ENCODE data around the gene ZFY. TPM values are rescaled to one million over a fixed set of nuclear protein-coding genes. Genes with fewer than 3 reads are reported as not detected.

Gene ZFY
- total RNA-seq = 29.2 and 30.2 TPM in 2 replicates
- 29.0 TPM for total RNA-seq (2013)
- not detected in 2 replicates for polyA plus RNA-seq
- not detected in 2 replicates for polyA minus RNA-seq

DNA sequence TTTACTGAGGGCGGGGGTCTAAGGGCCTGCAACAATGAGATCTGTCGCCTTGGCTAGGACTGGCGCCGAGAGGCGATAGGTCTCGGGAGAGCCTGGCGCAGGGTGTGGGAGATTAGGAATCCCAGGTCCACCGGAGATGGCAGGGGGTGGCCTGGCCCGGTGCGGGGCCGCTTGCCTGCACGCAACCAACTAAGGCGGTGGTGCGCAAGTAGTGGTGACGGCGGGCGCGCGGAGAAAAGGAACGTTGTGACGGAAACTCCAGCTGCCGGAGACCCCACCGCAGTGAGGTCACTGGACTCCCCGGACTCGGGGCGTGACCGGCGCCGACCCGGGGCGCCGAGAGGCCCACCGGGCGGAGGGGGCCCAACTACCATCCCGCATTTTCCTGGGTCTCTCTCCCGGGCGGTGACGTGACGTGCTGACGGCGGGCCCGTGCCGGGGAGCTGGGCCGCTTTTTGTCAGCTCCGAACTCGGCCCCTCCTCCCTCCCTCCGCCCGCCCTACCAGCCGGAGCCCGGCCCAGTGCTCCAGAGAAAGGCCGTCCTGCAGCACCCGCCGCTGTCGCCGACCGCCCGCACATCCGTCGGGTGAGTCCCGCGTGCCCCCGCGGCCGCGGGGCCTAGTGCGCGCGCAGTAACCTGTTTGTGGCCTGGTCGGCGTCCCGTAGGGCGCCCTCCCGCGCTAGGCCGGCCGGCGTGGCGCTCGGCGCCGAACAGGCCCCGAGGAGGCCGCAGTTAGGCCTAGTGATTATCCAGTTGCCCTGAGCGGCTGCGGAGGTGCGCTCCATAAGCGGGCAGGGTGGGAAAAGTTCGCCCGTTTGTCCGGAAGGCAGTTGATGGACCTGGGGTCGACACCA, at the start of gene ZFY:
Gene ZFY, plus strand, starts transcription at position 521 of the 855 bp plus-strand sequence. CDS start 18,556 bp downstream, outside the sequence.
- H3K27ac ChIP-seq (ENCODE audit: low read length in 2 of 2) = peak within 1 kb of the TSS in 1 of 2 donors; percentile 100

More for the DNA sequence above, at the start of gene ZFY:
- ChIA-PET POLR2A (no interaction called here), CTCF (interaction anchor here (0.6 kb wide), 1 partner anchor 45 kb away, joined by 4 read pairs; no protein-coding TSS in a partner anchor)
- peaks cover 0 to 17% of the 10 kb centered on the region in 2 donors for H3K4me1 ChIP-seq (ENCODE audit: control insufficient read depth in 2 of 2, insufficient read depth in 2 of 2, low read length in 2 of 2)
- H2AFZ ChIP-seq (ENCODE audit: insufficient read depth, low read depth, low read length, poor library complexity, severe bottlenecking) = no peak within 1 kb of the TSS
- no peaks in the 10 kb centered on the region for H3K27me3 Mint-ChIP-seq
- peaks cover 0 to 3% of the 10 kb centered on the region in 2 experiments for H3K36me3 ChIP-seq (replicated peaks in 1 of 2; ENCODE audit: control extremely low read depth in 1 of 2, control insufficient read depth in 1 of 2, extremely low read depth in 1 of 2, insufficient read depth in 2 of 2, low read length in 1 of 2)
- ATAC-seq (ENCODE audit: low read depth) (peak; percentile 42), DNase-seq (peak; percentile 86)
- H3K9me3 Mint-ChIP-seq (ENCODE audit: insufficient read depth) = no peaks in the 10 kb centered on the region
- no peaks in the 10 kb centered on the region for H3K27me3 ChIP-seq (replicated peaks in 1 of 4; ENCODE audit: control extremely low read depth in 1 of 4, control insufficient read depth in 3 of 4, insufficient read depth in 4 of 4, low read length in 3 of 4)
- H3K9me3 ChIP-seq (ENCODE audit: control extremely low read depth in 1 of 3, control insufficient read depth in 2 of 3, insufficient read depth in 1 of 3, low read length in 2 of 3) = no peaks in the 10 kb centered on the region
- H3K4me1 Mint-ChIP-seq = peaks cover 31% of the 10 kb centered on the region
- no peaks in the 10 kb centered on the region for H4K20me1 ChIP-seq (ENCODE audit: control insufficient read depth, insufficient read depth, low read length, poor library complexity, severe bottlenecking)
- WGBS (ENCODE audit: insufficient coverage) = under 1% methylated on average over 75 of the region's 91 CpGs
- no peak for TF ChIP-seq EZH2 (IDR thresholded peaks at IDR 0.05; ENCODE audit: borderline replicate concordance, insufficient read depth, low read depth, low read length, poor library complexity, severe bottlenecking)
- TF ChIP-seq, protein P1, sequence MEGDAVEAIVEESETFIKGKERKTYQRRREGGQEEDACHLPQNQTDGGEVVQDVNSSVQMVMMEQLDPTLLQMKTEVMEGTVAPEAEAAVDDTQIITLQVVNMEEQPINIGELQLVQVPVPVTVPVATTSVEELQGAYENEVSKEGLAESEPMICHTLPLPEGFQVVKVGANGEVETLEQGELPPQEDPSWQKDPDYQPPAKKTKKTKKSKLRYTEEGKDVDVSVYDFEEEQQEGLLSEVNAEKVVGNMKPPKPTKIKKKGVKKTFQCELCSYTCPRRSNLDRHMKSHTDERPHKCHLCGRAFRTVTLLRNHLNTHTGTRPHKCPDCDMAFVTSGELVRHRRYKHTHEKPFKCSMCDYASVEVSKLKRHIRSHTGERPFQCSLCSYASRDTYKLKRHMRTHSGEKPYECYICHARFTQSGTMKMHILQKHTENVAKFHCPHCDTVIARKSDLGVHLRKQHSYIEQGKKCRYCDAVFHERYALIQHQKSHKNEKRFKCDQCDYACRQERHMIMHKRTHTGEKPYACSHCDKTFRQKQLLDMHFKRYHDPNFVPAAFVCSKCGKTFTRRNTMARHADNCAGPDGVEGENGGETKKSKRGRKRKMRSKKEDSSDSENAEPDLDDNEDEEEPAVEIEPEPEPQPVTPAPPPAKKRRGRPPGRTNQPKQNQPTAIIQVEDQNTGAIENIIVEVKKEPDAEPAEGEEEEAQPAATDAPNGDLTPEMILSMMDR (IDR thresholded peaks at IDR 0.05) = no peak
- no peak within 1 kb of the TSS for H3K4me2 ChIP-seq (replicated peaks; ENCODE audit: low read depth, low read length, poor library complexity, severe bottlenecking)
- H3K4me3 ChIP-seq (ENCODE audit: control extremely low read depth in 1 of 5, extremely low read depth in 1 of 5, insufficient read depth in 1 of 5, low read depth in 2 of 5, low read length in 4 of 5) = peak within 1 kb of the TSS in 2 of 5 experiments; percentile 57 to 63
- no peaks in the 10 kb centered on the region for H3K79me2 ChIP-seq (ENCODE audit: control insufficient read depth, insufficient read depth, low read length)
- intact Hi-C loops (cut with micrococcal nuclease) = loop anchor here (2.0 to 5.0 kb wide), 2 partner anchors 67 to 94 kb away; partner anchors contain the start of gene RPS4Y1
- H3K4me3 Mint-ChIP-seq = peak within 1 kb of the TSS; percentile 92
- no peak within 1 kb of the TSS for H3K9ac ChIP-seq (ENCODE audit: low read length)
- H3K27ac Mint-ChIP-seq = peak within 1 kb of the TSS; percentile 99

All from B cell (primary cell).